ENCODE results near the gene IQSEC3.

IQSEC3 gene

GRCh38 chr12:144650-145284 lies 78.2 kb downstream of the IQSEC3 start:
- DNase-seq: no peak

DNA sequence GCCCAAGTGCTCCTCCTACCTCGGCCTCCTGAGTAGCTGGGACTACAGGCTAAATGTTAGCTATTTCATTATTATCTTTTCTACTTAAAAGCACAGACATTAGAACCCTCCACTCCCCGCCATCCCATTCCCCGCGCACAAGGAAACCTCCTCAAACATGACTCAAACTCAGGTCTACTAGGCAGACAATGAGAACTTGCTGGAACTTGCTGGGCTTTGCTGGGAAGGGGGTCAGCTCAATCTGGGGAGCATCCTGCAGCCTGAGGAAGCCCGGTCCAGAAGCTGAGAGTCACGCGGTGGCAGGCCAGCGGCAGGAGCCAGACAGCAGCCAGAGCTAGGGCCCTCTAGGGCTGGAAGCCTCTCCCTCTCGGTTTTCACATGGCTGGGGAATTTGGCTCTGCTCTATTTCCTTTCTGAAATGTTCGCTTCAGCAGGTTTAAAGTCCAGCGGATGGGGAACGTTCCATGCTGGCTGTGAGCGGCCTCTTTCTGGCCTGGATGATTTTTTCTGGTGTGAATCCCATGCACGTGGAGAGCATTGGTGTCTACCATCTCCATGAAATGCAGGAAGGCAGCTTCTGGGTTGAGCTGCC lies 78.9 kb downstream of the IQSEC3 start:
- DNase-seq: no peak

DNA sequence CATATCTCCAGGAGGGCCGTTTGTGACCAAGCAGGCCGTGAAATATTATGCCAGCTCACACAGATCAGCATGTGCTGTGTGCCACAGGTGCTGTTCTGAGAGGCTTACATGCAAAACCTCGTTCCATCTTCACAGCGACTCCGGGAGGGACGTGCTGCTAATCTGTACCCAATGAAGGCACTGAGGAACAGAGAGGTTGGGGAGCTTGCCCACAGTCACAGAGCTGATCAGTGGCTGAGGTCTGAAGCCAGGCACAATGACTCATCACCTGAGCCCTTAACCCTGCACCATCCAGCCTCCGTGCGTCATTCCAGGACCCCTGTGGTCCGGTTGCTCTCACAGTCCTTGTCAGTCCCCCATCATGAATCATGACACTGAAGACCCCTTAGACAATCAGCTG lies 80.7 kb downstream of the IQSEC3 start:
- DNase-seq: no peak

DNA sequence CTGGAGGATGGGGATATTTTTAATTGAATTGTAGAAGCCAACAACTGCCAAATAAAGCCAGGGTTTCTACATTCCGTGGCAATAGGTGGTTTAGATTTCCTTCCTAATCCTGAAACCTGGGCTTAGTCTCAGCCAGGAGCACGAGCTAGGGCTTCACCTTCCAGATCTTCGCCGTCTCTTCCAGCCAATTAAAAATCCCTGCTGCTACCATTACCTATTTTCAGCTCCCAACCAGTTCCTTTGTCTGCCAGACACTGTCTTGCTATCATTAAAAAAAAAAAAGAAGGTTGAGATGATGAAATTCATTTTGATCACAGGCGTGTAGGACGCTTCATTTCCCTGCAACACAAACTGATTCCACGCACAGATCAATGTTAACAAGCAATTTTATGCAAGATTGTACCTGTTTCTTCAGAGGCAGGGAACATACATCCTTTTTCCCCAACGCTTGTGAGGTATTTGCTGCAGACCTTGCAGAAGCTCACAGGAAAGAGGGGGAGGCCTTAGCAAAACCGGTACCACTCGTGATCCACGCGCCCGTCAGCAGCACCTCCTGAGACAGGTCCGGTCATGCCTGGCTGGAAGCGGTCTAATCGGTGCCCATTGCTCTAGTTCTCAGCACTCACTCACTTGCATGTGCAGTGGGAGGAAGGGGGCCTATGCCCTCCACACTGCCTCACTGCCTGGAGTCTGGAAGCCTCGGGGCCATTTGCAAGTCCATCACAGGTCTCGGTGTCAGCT lies 82.3 kb downstream of the IQSEC3 start:
- DNase-seq: no peak

GRCh38 chr12:151579-151978 lies 85.0 kb downstream of the IQSEC3 start:
- no peak for DNase-seq

GRCh38 chr12:152440-152839 lies 85.9 kb downstream of the IQSEC3 start:
- peak; percentile 53 for DNase-seq

DNA sequence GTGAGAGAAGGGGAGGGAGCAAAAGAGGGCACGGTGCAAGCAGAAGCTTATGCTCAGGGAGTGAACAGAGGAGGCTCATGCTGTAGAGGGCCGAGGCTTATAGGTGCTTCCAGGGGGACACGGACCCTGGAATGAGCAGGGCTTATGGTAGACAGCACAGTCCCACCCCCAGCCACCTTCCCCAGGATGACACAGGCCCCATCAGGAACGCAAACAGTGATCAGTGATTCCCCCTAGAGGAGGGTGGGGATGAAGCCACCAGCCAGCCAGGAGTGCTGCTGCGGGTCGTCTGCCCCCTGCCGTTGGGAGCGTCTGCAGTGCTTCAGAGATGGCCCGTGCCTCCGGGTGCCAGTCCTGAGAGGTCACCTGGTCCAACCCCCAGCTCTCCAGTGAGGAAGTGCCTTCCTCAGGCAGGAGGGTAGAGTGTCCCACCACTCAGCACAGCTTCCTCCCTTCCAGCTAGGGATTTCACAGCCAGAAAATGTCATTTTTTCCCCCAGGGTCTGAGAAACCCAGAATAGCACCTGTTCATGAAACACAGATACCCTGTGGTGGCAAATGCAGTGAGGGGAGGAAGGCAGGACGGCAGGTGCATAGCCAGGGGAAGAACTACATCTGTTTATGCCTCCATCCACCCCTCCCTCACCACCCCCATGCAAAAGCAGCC lies 86.6 kb downstream of the IQSEC3 start:
- peak; percentile 74 for DNase-seq

DNA sequence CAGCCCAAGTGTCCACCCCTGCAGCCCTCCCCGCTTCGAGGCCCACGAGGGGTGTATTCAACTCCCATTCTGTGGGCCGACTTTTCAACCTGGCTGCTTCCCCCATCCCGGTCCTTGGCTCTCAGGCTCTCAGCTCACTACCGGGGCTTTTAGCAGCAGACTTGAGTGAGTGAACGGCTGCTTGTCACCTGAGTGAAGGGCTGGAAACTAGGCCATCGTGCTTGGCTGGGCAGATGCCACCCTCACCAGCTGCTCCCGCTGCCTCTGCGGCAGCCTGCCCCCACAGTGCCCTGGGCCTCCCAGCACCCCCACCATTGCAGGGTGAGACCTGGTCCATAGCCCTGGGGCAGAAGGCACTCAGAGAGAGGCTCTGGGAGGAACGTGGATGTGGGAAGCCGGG lies 87.5 kb downstream of the IQSEC3 start:
- no peak for DNase-seq

DNA sequence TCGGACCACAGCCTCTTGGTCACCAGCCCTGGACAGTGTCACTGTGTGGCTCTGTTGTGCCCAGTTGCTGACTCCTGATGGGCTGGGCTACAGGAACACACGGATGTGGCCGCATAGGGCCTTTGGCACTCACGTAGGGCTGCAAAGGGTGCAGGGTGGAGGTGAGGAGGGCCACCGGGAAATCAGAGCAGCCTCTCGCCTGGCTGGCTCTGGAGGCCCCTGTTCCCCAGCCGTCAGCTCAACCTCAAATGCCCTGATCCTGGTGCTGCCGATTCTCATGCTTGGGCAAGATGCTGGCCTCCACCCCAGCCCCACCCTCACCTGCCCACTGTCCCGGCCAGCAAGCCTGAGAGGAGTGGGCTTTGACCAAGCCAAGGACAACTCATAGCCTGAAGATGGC lies 88.4 kb downstream of the IQSEC3 start:
- no peak for DNase-seq

DNA sequence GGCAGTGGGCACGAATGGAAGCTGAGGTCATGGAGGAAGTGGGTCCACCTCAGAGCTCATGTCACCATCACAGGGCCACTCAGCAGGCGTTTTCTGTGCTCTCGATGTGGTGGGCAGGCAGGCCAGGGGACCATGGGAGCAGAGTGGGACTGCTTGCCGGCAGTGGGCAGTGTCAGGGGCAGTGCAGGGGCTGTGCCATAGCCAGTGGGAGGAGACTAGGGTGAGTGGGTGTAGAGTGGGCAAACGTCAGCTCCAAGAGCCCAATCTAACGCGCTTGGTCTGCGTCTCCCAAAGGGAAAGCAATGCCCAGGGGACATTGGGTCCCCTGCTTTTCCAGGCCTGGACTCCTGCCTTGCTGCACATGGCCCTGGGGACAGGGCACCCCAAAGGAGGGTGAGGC lies 89.1 kb downstream of the IQSEC3 start:
- no peak for DNase-seq

GRCh38 chr12:156945-157344 lies 90.4 kb downstream of the IQSEC3 start:
- no peak for DNase-seq

DNA sequence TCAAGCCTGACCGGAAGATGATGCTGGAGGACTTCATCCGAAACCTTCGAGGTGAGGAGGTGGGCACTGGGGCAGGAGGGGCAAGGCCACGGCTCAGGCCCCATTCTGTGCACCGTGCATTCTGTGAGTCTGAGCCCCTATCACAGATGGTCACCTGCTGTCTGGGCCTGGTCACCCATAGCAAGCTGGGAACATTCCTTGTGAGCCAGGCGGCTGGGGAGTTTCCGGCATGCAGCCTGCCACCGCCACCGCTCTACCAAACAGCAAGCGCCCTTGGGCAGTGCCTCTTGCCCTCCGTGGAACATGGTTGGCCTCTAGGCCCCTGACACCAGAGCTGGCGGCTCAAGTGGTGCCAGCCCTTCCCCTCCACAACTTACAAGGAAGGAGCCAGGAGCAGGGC lies 91.1 kb downstream of the IQSEC3 start:
- no peak for DNase-seq

- DNase-seq: peak; percentile 20
Measured at GRCh38 chr12:159156-159782, 92.7 kb downstream of the IQSEC3 start.

DNA sequence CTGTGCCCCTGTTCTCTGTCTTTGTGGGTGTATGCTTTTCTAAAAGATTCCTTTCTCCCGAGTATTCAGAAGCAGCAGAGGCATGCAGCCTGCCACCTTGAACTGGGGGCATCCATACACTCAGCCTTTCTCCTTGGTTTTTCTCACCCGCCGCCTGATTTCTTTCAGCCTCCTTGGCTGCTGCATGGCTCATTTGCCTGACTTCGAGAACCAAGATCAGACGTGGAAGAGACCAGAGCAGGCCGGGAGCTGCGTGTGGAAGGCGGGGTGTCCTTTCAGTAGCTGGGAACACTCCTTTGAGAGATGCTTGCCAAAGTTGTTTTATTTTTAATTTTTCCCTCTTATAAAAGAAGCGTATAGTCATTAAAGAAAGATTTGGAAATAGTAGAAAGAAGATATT lies 94.3 kb downstream of the IQSEC3 start:
- no peak for DNase-seq

DNA sequence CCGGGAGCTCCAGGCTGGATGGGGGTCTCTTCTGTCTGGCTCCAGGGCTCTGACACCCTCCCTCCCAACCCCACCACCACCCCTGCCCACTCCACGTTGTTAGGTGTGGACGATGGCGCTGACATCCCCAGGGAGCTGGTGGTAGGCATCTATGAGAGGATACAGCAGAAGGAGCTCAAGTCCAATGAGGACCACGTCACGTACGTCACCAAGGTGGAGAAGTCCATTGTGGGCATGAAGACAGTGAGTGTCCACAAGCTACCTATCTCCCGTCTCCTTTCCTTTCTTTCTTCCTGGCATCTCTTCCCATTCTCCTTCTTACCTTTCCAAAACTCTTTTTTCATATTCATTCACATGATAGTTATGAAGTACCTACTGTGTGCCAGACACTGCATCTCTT lies 95.3 kb downstream of the IQSEC3 start:
- no peak for DNase-seq

DNA sequence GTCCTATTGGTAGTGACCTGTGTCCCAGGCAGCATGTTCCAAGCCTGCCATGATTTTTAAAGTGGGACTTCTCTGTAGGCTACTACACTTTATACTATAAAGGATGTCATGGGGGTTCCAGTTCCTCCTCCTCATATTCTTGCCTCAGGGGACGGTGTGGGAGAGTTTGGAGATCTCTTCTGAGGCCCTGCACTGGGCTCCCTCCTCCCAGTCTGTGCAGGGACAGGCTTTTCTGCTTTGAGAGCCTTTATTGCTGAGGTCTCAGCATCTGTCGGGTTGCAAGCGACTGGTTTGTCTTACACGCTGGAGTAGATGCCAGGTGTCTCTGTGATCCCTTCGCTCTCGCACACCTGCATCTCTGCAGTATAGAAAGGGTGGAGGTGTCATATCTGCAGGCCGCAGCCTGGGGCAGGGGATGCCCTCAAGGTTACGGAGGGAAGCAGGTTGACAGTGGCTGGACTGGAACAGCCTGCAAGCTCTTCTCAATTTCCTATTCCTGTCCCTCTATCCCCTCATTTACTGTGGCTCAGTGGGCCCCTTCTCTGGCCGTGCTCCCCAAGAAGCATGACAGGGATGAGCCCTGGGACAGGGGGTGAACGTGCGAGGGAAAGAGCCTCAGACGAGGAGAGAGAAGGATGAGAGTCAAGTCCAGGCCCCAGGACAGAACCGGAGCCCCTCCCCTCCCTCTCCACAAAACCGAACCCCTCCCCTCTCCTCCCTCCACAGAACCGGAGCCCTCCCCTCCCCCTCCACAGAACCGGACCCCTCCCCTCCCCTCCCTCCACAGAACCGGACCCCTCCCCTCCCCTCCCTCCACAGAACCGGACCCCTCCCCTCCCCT lies 96.1 kb downstream of the IQSEC3 start:
- DNase-seq: no peak

DNA sequence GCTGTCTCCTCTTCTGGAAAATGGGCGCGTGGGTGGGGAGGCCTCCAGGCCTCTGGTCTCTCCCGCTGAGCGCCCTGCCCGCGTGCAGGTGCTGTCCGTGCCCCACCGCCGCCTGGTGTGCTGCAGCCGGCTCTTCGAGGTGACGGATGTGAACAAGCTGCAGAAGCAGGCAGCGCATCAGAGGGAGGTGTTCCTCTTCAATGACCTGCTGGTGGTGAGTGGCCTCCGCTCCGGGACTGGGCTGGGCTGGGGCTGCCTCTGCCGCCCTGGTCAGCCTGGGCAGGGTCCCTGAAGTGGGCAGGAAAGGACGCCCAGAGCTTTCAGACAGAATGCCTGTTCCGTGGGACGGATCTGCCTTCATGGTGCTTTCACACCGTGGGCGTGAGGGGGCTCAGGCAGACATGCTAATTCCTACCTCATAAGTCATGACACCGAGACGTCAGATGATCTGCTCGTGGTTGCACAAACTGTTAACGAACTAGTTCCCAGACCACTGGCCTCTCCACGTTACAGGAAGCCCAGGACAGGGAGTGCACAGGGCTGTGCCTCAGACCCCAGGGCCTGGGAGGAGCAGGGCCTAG lies 96.9 kb downstream of the IQSEC3 start:
- DNase-seq: peak; percentile 46

DNA sequence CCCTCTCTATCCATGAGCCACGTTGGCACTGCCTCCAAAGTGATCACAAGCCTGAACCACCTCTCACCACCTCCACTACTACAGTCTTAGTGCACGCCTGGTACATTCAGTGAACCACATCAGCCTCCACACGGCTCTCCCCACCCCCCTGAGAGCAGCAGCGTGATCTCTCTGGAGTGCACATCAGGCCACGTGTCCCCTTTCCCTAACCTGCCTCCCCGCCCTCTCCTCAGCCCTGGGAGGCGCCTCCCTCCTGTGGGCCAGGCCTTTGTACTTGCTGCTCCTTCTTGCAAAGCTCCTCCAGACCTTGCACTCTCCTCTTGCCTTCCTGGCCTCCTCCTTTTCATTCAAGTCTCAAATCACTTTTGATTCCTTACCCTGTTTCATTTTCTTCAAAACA lies 97.6 kb downstream of the IQSEC3 start:
- no peak for DNase-seq

GRCh38 chr12:165862-166368 lies 99.3 kb downstream of the IQSEC3 start:
- DNase-seq: peak; percentile 7

DNA sequence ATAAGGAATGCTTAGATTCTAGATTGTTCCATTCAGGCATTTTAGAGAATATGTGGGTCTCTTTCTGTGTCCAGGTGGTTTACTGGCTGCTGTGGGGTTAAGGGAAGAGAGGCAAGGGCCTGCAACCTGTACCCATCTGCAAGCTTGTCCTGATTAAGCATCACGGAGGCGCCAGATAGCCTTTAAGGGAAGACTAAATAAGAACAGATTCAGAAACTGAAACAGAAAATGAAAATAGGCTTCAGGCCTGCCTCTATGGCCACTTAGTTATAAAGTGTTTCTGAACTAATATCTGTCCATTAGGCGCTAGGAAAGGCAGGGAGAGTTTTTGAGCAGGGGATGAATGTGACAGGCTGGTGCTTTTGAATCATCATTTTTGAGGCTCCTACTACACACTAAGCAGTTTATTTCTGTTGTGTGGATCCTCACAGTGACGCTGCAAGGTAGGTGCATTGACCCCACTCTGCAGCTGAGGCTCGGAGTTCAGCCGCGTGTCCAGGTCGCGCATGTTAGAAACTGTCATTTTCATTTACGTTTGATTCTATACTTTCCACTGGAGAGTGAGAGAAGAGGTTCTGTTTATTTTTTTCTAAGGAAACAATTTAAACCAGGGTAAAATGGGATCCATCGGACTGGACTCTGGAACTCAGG lies 100.0 kb downstream of the IQSEC3 start:
- peak; percentile 19 for DNase-seq

DNA sequence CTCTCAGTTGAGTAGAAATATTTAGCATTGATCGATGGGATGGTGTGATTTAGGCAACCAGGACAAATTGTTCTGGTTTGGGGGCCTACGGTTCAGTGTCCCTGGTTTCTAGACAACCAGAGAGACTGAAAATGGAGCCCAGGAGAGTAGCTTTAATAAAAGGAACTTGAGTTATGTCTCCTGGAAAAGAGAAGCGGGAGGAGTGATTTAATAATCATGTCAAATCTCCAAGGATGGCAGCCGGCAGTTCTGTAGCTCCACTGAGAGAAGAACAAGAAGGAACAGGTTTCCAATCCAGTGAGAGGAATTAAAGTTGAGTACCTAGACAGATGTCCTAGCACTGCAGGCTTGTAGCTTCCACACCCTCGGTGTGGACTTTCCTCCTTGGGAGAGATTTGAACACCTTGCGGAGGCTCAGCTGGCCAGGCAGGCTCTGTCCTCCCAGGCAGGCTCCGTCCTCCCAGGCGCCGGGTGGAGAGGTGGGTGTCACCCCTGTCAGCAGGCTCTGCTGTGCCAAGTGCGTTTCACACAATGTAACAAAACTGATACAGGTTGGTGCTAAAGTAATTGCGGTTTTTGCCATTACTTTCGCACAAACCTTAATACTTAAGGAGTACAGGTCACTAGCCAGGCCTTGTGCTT lies 101.5 kb downstream of the IQSEC3 start:
- DNase-seq: no peak
